GM19463 (cell line): Measurements from ENCODE around the gene AHRR.

Experiments used
- ATAC-seq: cut with Tn5 transposase; IDR thresholded peaks from one replicate; pipeline ENCODE4 v1.9.1; 2021; ENCODE audit warnings: mild to moderate bottlenecking, moderate library complexity; ENCODE audit not compliant: unreplicated experiment

AHRR gene

GRCh38 chr5:425714-426113 is 104.2 kb downstream of the AHRR start:
- no peak for ATAC-seq

- no peak for ATAC-seq
These were observed 105.0 kb downstream of the AHRR start for GRCh38 chr5:426392-426976.

- ATAC-seq = no peak
These were observed 106.0 kb downstream of the AHRR start for GRCh38 chr5:427415-428087.

GRCh38 chr5:428219-428618 is 106.7 kb downstream of the AHRR start:
- no peak for ATAC-seq

- no peak for ATAC-seq
These were observed 107.4 kb downstream of the AHRR start for GRCh38 chr5:428754-429452.

- no peak for ATAC-seq
These were observed 108.1 kb downstream of the AHRR start for GRCh38 chr5:429453-430188.

- ATAC-seq = no peak
These were observed 108.9 kb downstream of the AHRR start for GRCh38 chr5:430214-430925.

- ATAC-seq = peak; percentile 76
These were observed 109.6 kb downstream of the AHRR start for GRCh38 chr5:431001-431710.

GRCh38 chr5:431711-432050 is 110.2 kb downstream of the AHRR start:
- ATAC-seq = no peak

GRCh38 chr5:432201-432927 is 110.8 kb downstream of the AHRR start:
- no peak for ATAC-seq

GRCh38 chr5:432928-433791 is 111.6 kb downstream of the AHRR start:
- no peak for ATAC-seq

GRCh38 chr5:433836-434235 is 112.3 kb downstream of the AHRR start:
- ATAC-seq = no peak

- ATAC-seq = no peak
These were observed 113.1 kb downstream of the AHRR start for GRCh38 chr5:434443-435146.

GRCh38 chr5:435156-435790 is 113.8 kb downstream of the AHRR start:
- ATAC-seq = no peak

GRCh38 chr5:435961-436640 is 114.6 kb downstream of the AHRR start:
- no peak for ATAC-seq

GRCh38 chr5:436641-436975 is 115.1 kb downstream of the AHRR start:
- no peak for ATAC-seq

GRCh38 chr5:437281-437771 is 115.8 kb downstream of the AHRR start:
- no peak for ATAC-seq
